ENCODE measurements around the gene WDR33.

The WDR33 gene

DNA sequence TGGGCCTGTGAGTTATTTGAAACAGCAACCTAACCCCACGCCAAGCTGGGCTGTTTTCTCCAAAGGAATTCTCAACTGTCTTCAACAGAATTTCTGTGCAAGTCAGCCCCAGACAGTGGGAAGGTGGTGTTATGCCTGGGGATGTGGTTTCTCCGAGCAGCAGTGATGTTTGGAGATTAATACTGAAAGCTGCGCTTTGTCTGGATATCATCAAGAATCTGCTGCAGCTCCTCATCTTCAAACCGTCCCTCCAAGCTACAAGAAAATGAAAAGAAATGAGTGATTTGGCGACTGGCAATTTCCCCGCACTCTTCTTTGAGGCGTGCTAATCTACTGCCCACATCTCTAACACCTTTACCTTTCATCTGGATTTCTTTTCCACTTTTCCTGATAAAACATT is 37.0 kb upstream of the WDR33 start:
- Histone ChIP-seq H3K4me3 (ENCODE audit: low read depth in 1 of 2, low read length in 2 of 2) (no peak overlapping the region), H3K4me2 (ENCODE audit: insufficient read depth, low read length) (no peak overlapping the region), H3K27ac (ENCODE audit: low read length) (no peak overlapping the region), H3K27me3 (ENCODE audit: insufficient read depth, low read length, poor library complexity) (no peaks in the 10 kb centered on the region), H3K79me2 (ENCODE audit: insufficient read depth, low read length) (peaks cover 54% of the 10 kb centered on the region), H3K36me3 (ENCODE audit: insufficient read depth, low read length) (peaks cover 85% of the 10 kb centered on the region), H4K20me1 (ENCODE audit: insufficient read depth, low read length) (peaks cover 55% of the 10 kb centered on the region), H3K9me3 (ENCODE audit: insufficient read depth, low read length, severe bottlenecking) (no peaks in the 10 kb centered on the region), H3K4me1 (ENCODE audit: insufficient read depth, low read length) (no peaks in the 10 kb centered on the region), H2AFZ (ENCODE audit: low read depth, low read length) (no peak overlapping the region), H3K9ac (ENCODE audit: low read depth, low read length) (no peak overlapping the region)
- TF ChIP-seq EZH2 (IDR thresholded peaks at IDR 0.05; ENCODE audit: borderline replicate concordance, low read depth, low read length, severe bottlenecking): no peak
- TF ChIP-seq, protein P1, sequence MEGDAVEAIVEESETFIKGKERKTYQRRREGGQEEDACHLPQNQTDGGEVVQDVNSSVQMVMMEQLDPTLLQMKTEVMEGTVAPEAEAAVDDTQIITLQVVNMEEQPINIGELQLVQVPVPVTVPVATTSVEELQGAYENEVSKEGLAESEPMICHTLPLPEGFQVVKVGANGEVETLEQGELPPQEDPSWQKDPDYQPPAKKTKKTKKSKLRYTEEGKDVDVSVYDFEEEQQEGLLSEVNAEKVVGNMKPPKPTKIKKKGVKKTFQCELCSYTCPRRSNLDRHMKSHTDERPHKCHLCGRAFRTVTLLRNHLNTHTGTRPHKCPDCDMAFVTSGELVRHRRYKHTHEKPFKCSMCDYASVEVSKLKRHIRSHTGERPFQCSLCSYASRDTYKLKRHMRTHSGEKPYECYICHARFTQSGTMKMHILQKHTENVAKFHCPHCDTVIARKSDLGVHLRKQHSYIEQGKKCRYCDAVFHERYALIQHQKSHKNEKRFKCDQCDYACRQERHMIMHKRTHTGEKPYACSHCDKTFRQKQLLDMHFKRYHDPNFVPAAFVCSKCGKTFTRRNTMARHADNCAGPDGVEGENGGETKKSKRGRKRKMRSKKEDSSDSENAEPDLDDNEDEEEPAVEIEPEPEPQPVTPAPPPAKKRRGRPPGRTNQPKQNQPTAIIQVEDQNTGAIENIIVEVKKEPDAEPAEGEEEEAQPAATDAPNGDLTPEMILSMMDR (IDR thresholded peaks at IDR 0.05; ENCODE audit: borderline replicate concordance, extremely low read depth, low read length, poor library complexity, severe bottlenecking): no peak
- DNase-seq: no peak
- ATAC-seq (ENCODE audit: insufficient read depth, low read depth): no peak

DNA sequence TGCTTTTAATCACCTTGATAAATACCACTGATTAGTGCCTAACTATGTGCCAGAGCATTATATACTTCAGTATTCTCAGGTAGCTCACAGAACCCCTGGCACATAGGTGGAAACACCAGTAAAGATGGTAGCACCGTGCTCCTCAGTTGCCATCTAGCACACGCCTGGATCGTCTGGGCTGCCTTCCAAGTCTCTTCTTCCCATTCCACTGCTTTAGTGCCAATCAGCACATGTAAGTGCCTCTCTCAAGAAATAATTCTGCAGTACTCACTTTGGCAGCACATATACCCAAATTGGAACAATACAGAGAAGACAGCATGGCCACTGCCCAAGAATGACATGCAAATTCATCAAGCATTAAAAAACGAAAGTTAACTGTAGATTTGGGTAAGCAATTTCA is 34.0 kb upstream of the WDR33 start:
- Histone ChIP-seq H3K9ac (ENCODE audit: low read depth, low read length) (no peak overlapping the region), H3K27me3 (ENCODE audit: insufficient read depth, low read length, poor library complexity) (no peaks in the 10 kb centered on the region), H3K4me2 (ENCODE audit: insufficient read depth, low read length) (no peak overlapping the region), H3K4me3 (ENCODE audit: low read depth in 1 of 2, low read length in 2 of 2) (no peak overlapping the region), H3K36me3 (ENCODE audit: insufficient read depth, low read length) (peaks cover 55% of the 10 kb centered on the region), H3K4me1 (ENCODE audit: insufficient read depth, low read length) (no peaks in the 10 kb centered on the region), H3K9me3 (ENCODE audit: insufficient read depth, low read length, severe bottlenecking) (no peaks in the 10 kb centered on the region), H2AFZ (ENCODE audit: low read depth, low read length) (no peak overlapping the region), H3K79me2 (ENCODE audit: insufficient read depth, low read length) (peaks cover 26% of the 10 kb centered on the region), H3K27ac (ENCODE audit: low read length) (no peak overlapping the region), H4K20me1 (ENCODE audit: insufficient read depth, low read length) (peaks cover 36% of the 10 kb centered on the region)
- ATAC-seq (ENCODE audit: insufficient read depth, low read depth) (no peak), DNase-seq (no peak)
- TF ChIP-seq, protein P1 (IDR thresholded peaks at IDR 0.05; ENCODE audit: borderline replicate concordance, extremely low read depth, low read length, poor library complexity, severe bottlenecking): no peak
- no peak for TF ChIP-seq EZH2 (IDR thresholded peaks at IDR 0.05; ENCODE audit: borderline replicate concordance, low read depth, low read length, severe bottlenecking)

DNA sequence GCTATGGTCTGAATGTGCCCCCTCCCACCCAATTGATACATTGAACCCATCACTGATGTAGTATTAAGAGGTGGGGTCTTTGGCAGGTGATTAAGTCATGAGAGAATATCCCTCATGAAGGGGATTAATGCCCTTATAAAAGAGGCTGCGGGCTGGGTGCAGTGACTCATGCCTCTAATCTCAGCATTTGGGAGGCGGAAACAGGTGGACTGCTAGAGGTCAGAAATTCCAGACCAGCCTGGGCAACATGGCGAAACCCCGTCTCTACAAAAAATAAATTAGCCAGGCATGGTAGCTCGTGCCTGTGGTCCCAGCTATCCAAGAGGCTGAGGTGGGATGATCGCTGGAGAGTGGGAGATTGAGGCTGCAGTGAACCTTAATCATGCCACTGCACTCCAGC is 32.7 kb upstream of the WDR33 start:
- no peak for DNase-seq
- Histone ChIP-seq H4K20me1 (ENCODE audit: insufficient read depth, low read length) (peaks cover 24% of the 10 kb centered on the region), H3K4me3 (ENCODE audit: low read depth in 1 of 2, low read length in 2 of 2) (no peak overlapping the region), H3K9ac (ENCODE audit: low read depth, low read length) (no peak overlapping the region), H3K9me3 (ENCODE audit: insufficient read depth, low read length, severe bottlenecking) (no peaks in the 10 kb centered on the region), H3K36me3 (ENCODE audit: insufficient read depth, low read length) (peaks cover 42% of the 10 kb centered on the region), H3K79me2 (ENCODE audit: insufficient read depth, low read length) (peaks cover 14% of the 10 kb centered on the region; the same call in 1 of the 2 replicates), H3K4me2 (ENCODE audit: insufficient read depth, low read length) (no peak overlapping the region), H3K4me1 (ENCODE audit: insufficient read depth, low read length) (no peaks in the 10 kb centered on the region), H3K27ac (ENCODE audit: low read length) (no peak overlapping the region), H3K27me3 (ENCODE audit: insufficient read depth, low read length, poor library complexity) (no peaks in the 10 kb centered on the region), H2AFZ (ENCODE audit: low read depth, low read length) (no peak overlapping the region)
- no peak for ATAC-seq (ENCODE audit: insufficient read depth, low read depth)
- no peak for TF ChIP-seq EZH2 (IDR thresholded peaks at IDR 0.05; ENCODE audit: borderline replicate concordance, low read depth, low read length, severe bottlenecking)
- TF ChIP-seq, protein P1 (IDR thresholded peaks at IDR 0.05; ENCODE audit: borderline replicate concordance, extremely low read depth, low read length, poor library complexity, severe bottlenecking): no peak

Measured in DND-41 (cell line).